GM10266 (cell line): ENCODE data around the gene RGS11.

Experiments
- DNase-seq: peaks from one replicate; pipeline ENCODE4 v3.0.0; 2012; ENCODE audit errors: extremely low spot score
- CTCF ChIP-seq: IDR thresholded peaks from 2 replicates; pipeline ENCODE4 v1.5.1; 2012; ENCODE audit warnings: mild to moderate bottlenecking, low read depth; ENCODE audit not compliant: control insufficient read depth, insufficient read depth; ENCODE audit errors: missing control alignments

The RGS11 gene

GRCh38 chr16:306911-307370 is 31.2 kb upstream of the RGS11 start:
- TF ChIP-seq CTCF: no peak
- no peak for DNase-seq

- DNase-seq: no peak
- TF ChIP-seq CTCF: no peak
These were observed 30.3 kb upstream of the RGS11 start for GRCh38 chr16:305916-306626.

- no peak for DNase-seq
- TF ChIP-seq CTCF: peak; percentile 8
These were observed 28.2 kb upstream of the RGS11 start for GRCh38 chr16:303760-304505.

DNA sequence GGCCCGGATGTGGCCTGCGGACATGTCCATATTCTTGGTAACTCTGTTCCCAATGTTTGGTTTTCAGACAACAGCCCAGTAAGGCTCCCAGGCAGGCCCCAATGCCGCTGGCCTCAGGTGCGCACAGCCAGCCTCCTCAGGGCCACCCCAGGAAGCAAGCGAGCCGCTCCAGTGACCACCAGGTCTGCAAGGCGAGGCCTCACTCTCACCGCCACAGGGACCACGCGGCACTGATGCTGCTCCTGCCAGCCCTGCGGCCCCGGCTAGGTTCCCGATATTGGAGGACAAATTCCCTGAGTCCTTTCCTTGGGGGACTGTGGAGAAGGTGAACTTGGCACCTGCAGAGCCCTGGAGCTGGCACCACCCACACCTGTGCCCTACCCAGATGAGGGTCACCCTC is 26.2 kb upstream of the RGS11 start:
- DNase-seq: no peak
- TF ChIP-seq CTCF: no peak

DNA sequence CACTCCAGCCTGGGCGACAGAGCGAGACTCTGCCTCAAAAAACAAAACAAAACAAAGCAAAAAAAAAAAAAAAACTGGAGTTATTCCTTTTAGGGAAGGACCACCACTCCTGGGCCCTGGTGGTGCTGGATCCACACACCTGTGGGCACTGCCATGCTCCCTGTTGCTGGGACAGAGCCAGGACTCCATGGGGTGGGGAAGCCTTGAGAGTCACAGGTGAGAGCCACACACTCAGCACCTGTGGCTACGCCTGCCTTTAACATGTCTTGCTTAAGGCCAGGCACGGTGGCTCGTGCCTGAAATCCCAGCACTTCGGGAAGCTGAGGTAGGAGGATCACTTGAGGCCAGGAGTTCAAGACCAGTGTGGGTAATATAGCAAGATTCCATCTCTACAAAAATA is 25.5 kb upstream of the RGS11 start:
- no peak for TF ChIP-seq CTCF
- no peak for DNase-seq

DNA sequence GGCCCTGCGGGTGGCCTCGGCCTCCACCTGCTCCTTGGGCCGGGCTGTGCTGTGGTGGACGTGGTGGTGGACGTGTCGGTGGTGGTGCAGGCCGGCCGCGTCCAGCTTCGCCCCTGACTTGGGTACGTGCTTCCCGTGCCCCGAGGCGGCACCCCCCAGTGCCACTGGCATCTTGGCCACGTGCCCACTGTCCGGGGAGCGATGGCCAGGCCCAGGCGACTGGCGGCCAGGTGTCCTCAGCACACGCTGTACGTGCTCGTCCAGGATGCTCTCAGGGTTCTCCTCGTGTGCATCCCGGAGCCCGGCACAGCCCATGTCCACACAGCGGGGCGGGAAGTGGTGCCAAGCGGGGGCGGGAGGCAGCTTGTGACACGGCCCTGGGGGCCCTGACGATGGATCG is 22.1 kb upstream of the RGS11 start:
- no peak for DNase-seq
- TF ChIP-seq CTCF: no peak
